HG03060 (cell line): ENCODE data around the gene GMPR.

Experiments
- ATAC-seq: cut with Tn5 transposase; IDR thresholded peaks from one replicate; pipeline ENCODE4 v1.9.1; 2021; ENCODE audit warnings: low read depth, moderate number of reproducible peaks; ENCODE audit not compliant: unreplicated experiment

The GMPR gene

GRCh38 chr6:16322666-16323312 lies 84.4 kb downstream of the GMPR start:
- ATAC-seq, result peak; percentile 69

GRCh38 chr6:16324184-16324583 lies 85.8 kb downstream of the GMPR start:
- ATAC-seq, result no peak

GRCh38 chr6:16324606-16325225 lies 86.3 kb downstream of the GMPR start:
- no peak for ATAC-seq

- no peak for ATAC-seq
Observed at GRCh38 chr6:16326531-16326930, 88.1 kb downstream of the GMPR start.

- no peak for ATAC-seq
Observed at GRCh38 chr6:16326971-16327776, 88.8 kb downstream of the GMPR start.

- no peak for ATAC-seq
Observed at GRCh38 chr6:16327777-16328325, 89.5 kb downstream of the GMPR start.

- ATAC-seq, result no peak
Observed at GRCh38 chr6:16329233-16329632, 90.8 kb downstream of the GMPR start.

GRCh38 chr6:16331384-16332174 lies 93.2 kb downstream of the GMPR start:
- peak; percentile 13 for ATAC-seq

GRCh38 chr6:16332175-16332542 lies 93.8 kb downstream of the GMPR start:
- peak; percentile 45 for ATAC-seq

GRCh38 chr6:16333580-16333979 lies 95.2 kb downstream of the GMPR start:
- no peak for ATAC-seq

- ATAC-seq, result no peak
Observed at GRCh38 chr6:16334671-16335070, 96.3 kb downstream of the GMPR start.

GRCh38 chr6:16335176-16335575 lies 96.8 kb downstream of the GMPR start:
- no peak for ATAC-seq

GRCh38 chr6:16336056-16336818 lies 97.8 kb downstream of the GMPR start:
- ATAC-seq, result no peak

GRCh38 chr6:16336911-16337294 lies 98.5 kb downstream of the GMPR start:
- no peak for ATAC-seq

- ATAC-seq, result no peak
Observed at GRCh38 chr6:16337295-16337975, 99.0 kb downstream of the GMPR start.

- ATAC-seq, result no peak
Observed at GRCh38 chr6:16338577-16339264, 100.3 kb downstream of the GMPR start.

- no peak for ATAC-seq
Observed at GRCh38 chr6:16339265-16339587, 100.8 kb downstream of the GMPR start.

- no peak for ATAC-seq
Observed at GRCh38 chr6:16343593-16343992, 105.2 kb downstream of the GMPR start.

- ATAC-seq, result no peak
Observed at GRCh38 chr6:16344756-16345155, 106.4 kb downstream of the GMPR start.
